Measurements from ENCODE around the gene PHTF2.

PHTF2 gene

DNA sequence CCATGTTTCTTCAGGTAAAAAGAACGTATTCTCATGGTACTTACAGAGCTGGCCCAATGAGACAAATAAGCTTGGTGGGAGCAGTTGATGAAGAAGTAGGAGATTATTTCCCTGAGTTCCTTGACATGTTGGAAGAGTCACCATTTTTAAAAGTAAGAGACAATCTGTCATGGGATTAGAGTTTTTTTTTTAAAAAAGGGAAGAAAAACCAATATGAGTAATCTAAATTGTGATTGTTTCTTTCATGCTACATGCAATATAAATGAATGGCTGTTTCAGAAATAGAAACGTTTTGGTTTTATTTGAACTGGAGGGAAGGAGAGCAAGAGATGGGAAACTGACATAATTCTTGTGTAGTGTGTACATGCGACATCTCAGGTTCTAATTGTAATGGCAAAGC, 33.1 kb upstream of the PHTF2 start:
- Histone ChIP-seq H4K20me1 (ENCODE audit: insufficient read depth, low read length) (peaks cover 12% of the 10 kb centered on the region; the same call in 1 of the 2 replicates), H3K27me3 (ENCODE audit: insufficient read depth, low read length, poor library complexity) (no peaks in the 10 kb centered on the region), H2AFZ (ENCODE audit: low read depth, low read length) (no peak overlapping the region), H3K4me1 (ENCODE audit: insufficient read depth, low read length) (no peaks in the 10 kb centered on the region), H3K4me3 (ENCODE audit: low read depth in 1 of 2, low read length in 2 of 2) (no peak overlapping the region), H3K4me2 (ENCODE audit: insufficient read depth, low read length) (no peak overlapping the region), H3K27ac (ENCODE audit: low read length) (no peak overlapping the region), H3K9me3 (ENCODE audit: insufficient read depth, low read length, severe bottlenecking) (no peaks in the 10 kb centered on the region), H3K79me2 (ENCODE audit: insufficient read depth, low read length) (peaks cover 56% of the 10 kb centered on the region), H3K36me3 (ENCODE audit: insufficient read depth, low read length) (peaks cover 46% of the 10 kb centered on the region), H3K9ac (ENCODE audit: low read depth, low read length) (no peak overlapping the region)
- DNase-seq: no peak
- TF ChIP-seq EZH2 (IDR thresholded peaks at IDR 0.05; ENCODE audit: borderline replicate concordance, low read depth, low read length, severe bottlenecking): no peak
- TF ChIP-seq, protein P1, sequence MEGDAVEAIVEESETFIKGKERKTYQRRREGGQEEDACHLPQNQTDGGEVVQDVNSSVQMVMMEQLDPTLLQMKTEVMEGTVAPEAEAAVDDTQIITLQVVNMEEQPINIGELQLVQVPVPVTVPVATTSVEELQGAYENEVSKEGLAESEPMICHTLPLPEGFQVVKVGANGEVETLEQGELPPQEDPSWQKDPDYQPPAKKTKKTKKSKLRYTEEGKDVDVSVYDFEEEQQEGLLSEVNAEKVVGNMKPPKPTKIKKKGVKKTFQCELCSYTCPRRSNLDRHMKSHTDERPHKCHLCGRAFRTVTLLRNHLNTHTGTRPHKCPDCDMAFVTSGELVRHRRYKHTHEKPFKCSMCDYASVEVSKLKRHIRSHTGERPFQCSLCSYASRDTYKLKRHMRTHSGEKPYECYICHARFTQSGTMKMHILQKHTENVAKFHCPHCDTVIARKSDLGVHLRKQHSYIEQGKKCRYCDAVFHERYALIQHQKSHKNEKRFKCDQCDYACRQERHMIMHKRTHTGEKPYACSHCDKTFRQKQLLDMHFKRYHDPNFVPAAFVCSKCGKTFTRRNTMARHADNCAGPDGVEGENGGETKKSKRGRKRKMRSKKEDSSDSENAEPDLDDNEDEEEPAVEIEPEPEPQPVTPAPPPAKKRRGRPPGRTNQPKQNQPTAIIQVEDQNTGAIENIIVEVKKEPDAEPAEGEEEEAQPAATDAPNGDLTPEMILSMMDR (IDR thresholded peaks at IDR 0.05; ENCODE audit: borderline replicate concordance, extremely low read depth, low read length, poor library complexity, severe bottlenecking): no peak
- no peak for ATAC-seq (ENCODE audit: insufficient read depth, low read depth)

DNA sequence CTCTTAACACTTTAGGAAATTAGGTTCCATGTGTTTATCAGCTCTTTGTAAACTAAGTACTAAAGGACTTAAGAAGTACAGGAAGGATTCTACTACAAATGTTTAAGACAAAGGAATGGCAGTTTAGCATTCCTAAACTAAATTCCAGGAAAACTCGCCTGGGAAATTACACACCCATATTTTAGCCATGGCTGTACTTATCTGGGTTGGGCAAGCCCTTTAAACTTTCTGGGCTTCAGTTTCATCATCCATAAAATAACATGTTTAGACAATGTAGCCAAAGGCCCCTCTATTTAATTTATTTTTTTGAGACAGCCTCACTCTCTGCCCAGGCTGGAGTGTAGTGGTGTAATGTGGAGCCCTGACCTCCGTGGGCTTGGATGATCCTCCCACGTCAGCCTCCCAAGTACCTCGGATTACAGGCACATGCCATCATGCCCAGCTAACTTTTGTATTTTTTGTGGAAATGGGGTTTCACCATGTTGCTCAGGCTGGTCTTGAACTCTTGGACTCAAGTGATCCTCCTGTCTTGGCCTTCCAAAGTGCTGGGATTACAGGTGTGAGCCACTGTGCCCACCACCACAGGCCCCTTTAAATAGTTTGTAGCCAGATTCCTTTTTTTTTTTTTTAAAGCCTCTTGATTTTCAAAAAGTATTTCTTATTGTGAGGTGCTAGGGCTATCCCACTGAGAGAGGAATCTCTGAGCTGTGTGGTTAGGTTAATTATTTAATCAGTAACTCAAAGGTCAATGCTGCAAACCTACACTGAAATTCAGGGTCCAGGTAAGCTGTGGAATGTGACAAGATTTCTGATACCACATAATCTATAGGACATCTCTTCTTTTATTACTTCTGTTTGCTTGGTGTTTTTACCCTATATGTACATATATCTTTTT, 32.4 kb upstream of the PHTF2 start:
- Histone ChIP-seq H3K27ac (ENCODE audit: low read length) (no peak overlapping the region), H3K27me3 (ENCODE audit: insufficient read depth, low read length, poor library complexity) (no peaks in the 10 kb centered on the region), H3K4me3 (ENCODE audit: low read depth in 1 of 2, low read length in 2 of 2) (no peak overlapping the region), H3K4me2 (ENCODE audit: insufficient read depth, low read length) (no peak overlapping the region), H4K20me1 (ENCODE audit: insufficient read depth, low read length) (peaks cover 12% of the 10 kb centered on the region; the same call in 1 of the 2 replicates), H2AFZ (ENCODE audit: low read depth, low read length) (no peak overlapping the region), H3K4me1 (ENCODE audit: insufficient read depth, low read length) (no peaks in the 10 kb centered on the region), H3K79me2 (ENCODE audit: insufficient read depth, low read length) (peaks cover 49% of the 10 kb centered on the region), H3K9ac (ENCODE audit: low read depth, low read length) (no peak overlapping the region), H3K9me3 (ENCODE audit: insufficient read depth, low read length, severe bottlenecking) (no peaks in the 10 kb centered on the region), H3K36me3 (ENCODE audit: insufficient read depth, low read length) (peaks cover 49% of the 10 kb centered on the region)
- no peak for ATAC-seq (ENCODE audit: insufficient read depth, low read depth)
- DNase-seq: no peak
- no peak for TF ChIP-seq EZH2 (IDR thresholded peaks at IDR 0.05; ENCODE audit: borderline replicate concordance, low read depth, low read length, severe bottlenecking)
- TF ChIP-seq, protein P1 (IDR thresholded peaks at IDR 0.05; ENCODE audit: borderline replicate concordance, extremely low read depth, low read length, poor library complexity, severe bottlenecking): no peak

DNA sequence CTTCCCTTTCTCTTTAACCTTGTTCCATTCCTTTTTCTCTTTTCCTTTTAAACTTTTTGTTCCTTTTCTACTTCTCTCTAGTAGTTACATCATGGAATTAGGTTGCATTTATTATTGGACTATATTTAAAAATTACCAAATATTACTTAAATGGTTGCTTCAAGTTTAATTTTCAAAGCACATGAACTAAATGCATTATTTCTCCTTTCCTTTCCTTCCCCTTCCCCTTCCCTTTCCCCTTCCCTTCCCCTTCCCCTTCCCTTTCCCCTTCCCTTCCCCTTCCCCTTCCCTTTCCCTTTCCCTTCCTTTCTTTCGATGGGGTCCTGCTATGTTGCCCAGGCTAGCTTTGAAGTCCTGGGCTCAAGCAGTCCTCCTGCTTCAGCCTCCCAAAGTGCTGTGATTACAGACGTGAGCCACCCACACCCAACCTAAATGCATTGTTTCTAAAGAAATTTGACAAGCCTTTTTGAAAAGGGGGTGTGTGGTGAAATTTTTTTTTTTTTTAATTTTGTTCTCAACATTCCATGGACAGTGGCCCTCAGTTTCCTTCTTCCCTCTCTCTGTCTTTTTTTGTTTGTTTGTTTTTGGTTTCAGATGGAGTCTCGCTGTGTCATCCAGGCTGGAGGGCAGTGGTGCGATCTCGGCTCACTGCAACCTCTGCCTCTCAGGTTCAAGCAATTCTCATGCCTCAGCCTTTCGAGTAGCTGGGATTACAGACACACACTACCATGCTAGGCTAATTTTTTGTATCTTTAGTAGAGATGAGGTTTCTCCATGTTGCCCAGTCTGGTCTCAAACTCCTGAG, 31.6 kb upstream of the PHTF2 start:
- Histone ChIP-seq H3K27me3 (ENCODE audit: insufficient read depth, low read length, poor library complexity) (no peaks in the 10 kb centered on the region), H4K20me1 (ENCODE audit: insufficient read depth, low read length) (peaks cover 12% of the 10 kb centered on the region; the same call in 1 of the 2 replicates), H3K27ac (ENCODE audit: low read length) (no peak overlapping the region), H3K36me3 (ENCODE audit: insufficient read depth, low read length) (peaks cover 54% of the 10 kb centered on the region), H3K9me3 (ENCODE audit: insufficient read depth, low read length, severe bottlenecking) (no peaks in the 10 kb centered on the region), H3K4me1 (ENCODE audit: insufficient read depth, low read length) (no peaks in the 10 kb centered on the region), H3K79me2 (ENCODE audit: insufficient read depth, low read length) (peaks cover 41% of the 10 kb centered on the region), H3K9ac (ENCODE audit: low read depth, low read length) (no peak overlapping the region), H3K4me3 (ENCODE audit: low read depth in 1 of 2, low read length in 2 of 2) (no peak overlapping the region), H2AFZ (ENCODE audit: low read depth, low read length) (no peak overlapping the region), H3K4me2 (ENCODE audit: insufficient read depth, low read length) (no peak overlapping the region)
- DNase-seq (no peak), ATAC-seq (ENCODE audit: insufficient read depth, low read depth) (no peak)
- no peak for TF ChIP-seq EZH2 (IDR thresholded peaks at IDR 0.05; ENCODE audit: borderline replicate concordance, low read depth, low read length, severe bottlenecking)
- TF ChIP-seq, protein P1 (IDR thresholded peaks at IDR 0.05; ENCODE audit: borderline replicate concordance, extremely low read depth, low read length, poor library complexity, severe bottlenecking): no peak

All from DND-41 (cell line).